Adrenal gland (tissue), 12 donors: ENCODE data around the gene SUN1. TPM values are rescaled to one million over a fixed set of nuclear protein-coding genes. Genes with fewer than 3 reads are reported as not detected.

ENCODE experiments used
- DNase-seq, 7 donors: peaks; one replicate each; pipeline ENCODE4 v3.0.0-alpha.2; 2019 to 2020
- H3K27ac ChIP-seq, 5 donors: fragments of 200-600 bp; sonication (generic) in 4 of 5; 1 replicate in 3 of 5; 2 replicates in 2 of 5; pipeline versions ENCODE4 v1.5.1 to v1.8.0; 2016 to 2020; ENCODE audit warnings: mild to moderate bottlenecking in 1 of 5
- H3K27me3 ChIP-seq: fragments of 200-600 bp; 2 replicates; pipeline ENCODE4 v1.8.0; 2021
- H3K36me3 ChIP-seq, 2 donors: fragments of 200-600 bp; replicated peaks in 1 of 2; 1 replicate in 1 of 2; 2 replicates in 1 of 2; pipeline versions ENCODE4 v1.5.1 to v1.8.0; 2018 to 2022
- H3K4me1 ChIP-seq, 2 donors: fragments of 200-600 bp; replicated peaks in 1 of 2; 1 replicate in 1 of 2; 2 replicates in 1 of 2; pipeline versions ENCODE4 v1.5.1 to v1.8.0; 2018 to 2021
- H3K4me3 ChIP-seq, 4 donors: fragments of 200-600 bp; sonication (generic) in 3 of 4; one replicate each; pipeline ENCODE4 v1.5.1; 2016 to 2018
- H3K9me3 ChIP-seq, 3 donors: fragments of 200-600 bp; sonication (generic) in 1 of 3; replicated peaks in 1 of 3; 1 replicate in 2 of 3; 2 replicates in 1 of 3; pipeline versions ENCODE4 v1.5.1 to v1.8.0; 2016 to 2021
- CTCF ChIP-seq, 6 experiments: fragments of 450-650 bp in 4 of 6; fragments of 200-600 bp in 2 of 6; sonication (generic) in 1 of 6; IDR thresholded peaks; 1 replicate in 5 of 6; 2 replicates in 1 of 6; pipeline versions ENCODE4 v1.5.1 to v1.8.0; 2016 to 2021; ENCODE audit warnings: antibody characterized with exemption in 6 of 6, mild to moderate bottlenecking in 2 of 6, moderate library complexity in 1 of 6
- POLR2A ChIP-seq, 2 donors: fragments of 450-650 bp; IDR thresholded peaks; one replicate each; pipeline ENCODE4 v1.6.1; 2017; ENCODE audit warnings: antibody characterized with exemption in 2 of 2, mild to moderate bottlenecking in 2 of 2, moderate library complexity in 1 of 2
- WGBS, 4 donors: extraction: QIAGEN DNeasy Blood & Tissue Kit in 2 of 4; methylation state at CpG; one replicate each; pipeline versions ENCODE4 v1.1.5 to v1.1.7; 2013 to 2017; 5-methylcytosine and 5-hydroxymethylcytosine counted together
- intact Hi-C, 2 donors: fragments of 100-400 bp; cut with DNase I; formaldehyde crosslinking; loops; one replicate each; pipeline versions ENCODE4 v1.14.1 to v1.15.0; 2022 to 2023
- polyA plus RNA-seq, 3 donors: library from polyadenylated mRNA; stranded (reverse); fragments of 200-250 nt in 2 of 3; fragments of 350-450 nt in 1 of 3; fragmentation: Illumina TruSeq in 1 of 3; extraction: RNeasy Lipid Tissue Mini Kit (QIAGEN cat#74804) in 1 of 3; gene quantifications; one replicate each; pipeline ENCODE4 v1.2.3, GENCODE V29; 2013 to 2014
- total RNA-seq, 9 donors: library from RNA; depleted of rRNA in 4 of 9; stranded (reverse); fragments of >200 nt in 4 of 9; fragments of 120-200 nt in 1 of 9; fragmentation: NEBNext Ultra II Directional in 1 of 9; extraction: Animal tissue kit (Norgen Biotek cat#: 25700) in 1 of 9; gene quantifications; one replicate each; pipeline versions ENCODE4 v1.1.0 to v1.2.4, GENCODE V29; 2013 to 2023
- donor health status: healthy with polysubstance abuse.
- donor health status: Bipolar disorder and iron deficiency.
- donor health status: DM: yes; HTN: yes; CAD: no.
- donor health status: DM: no; HTN: no; CAD: no.
- donor health status: DM: no; HTN: no; CAD: no.
- donor health status: DM: yes; HTN: yes; CAD: no.

SUN1 gene
- total and polyA plus RNA-seq, 12 donors = 28.7 to 122 (median 99.9) TPM

GRCh38 chr7:859359-860030 is 27.2 kb downstream of the SUN1 start:
- Histone ChIP-seq H3K27me3 (no peaks in the 10 kb centered on the region), H3K4me3 (no peak overlapping the region), H3K4me1 (no peaks in the 10 kb centered on the region), H3K27ac (no peak overlapping the region), H3K36me3 (peaks cover 0 to 92% of the 10 kb centered on the region in 2 donors), H3K9me3 (no peaks in the 10 kb centered on the region)
- TF ChIP-seq CTCF (IDR thresholded peaks at IDR 0.05) (no peak), POLR2A (IDR thresholded peaks at IDR 0.05) (no peak)
- DNase-seq = no peak
- WGBS, 4 donors = 81 to 90% (median 86%) methylated on average over 16 of the region's 16 CpGs
- intact Hi-C loops = no loop called here

GRCh38 chr7:860149-860548 is 27.9 kb downstream of the SUN1 start:
- Histone ChIP-seq H3K36me3 (peaks cover 0 to 90% of the 10 kb centered on the region in 2 donors), H3K4me1 (no peaks in the 10 kb centered on the region), H3K27me3 (no peaks in the 10 kb centered on the region), H3K27ac (no peak overlapping the region), H3K9me3 (no peaks in the 10 kb centered on the region), H3K4me3 (no peak overlapping the region)
- 91 to 96% (median 93%) methylated on average over 18 to 21 of the region's 21 CpGs for WGBS, 4 donors
- DNase-seq = no peak
- TF ChIP-seq CTCF (IDR thresholded peaks at IDR 0.05) = no peak
- intact Hi-C loops = no loop called here

- WGBS, 4 donors = 86 to 93% (median 90%) methylated on average over 9 of the region's 9 CpGs
Observed at GRCh38 chr7:861222-861621, 28.9 kb downstream of the SUN1 start.

GRCh38 chr7:862157-862556 is 29.9 kb downstream of the SUN1 start:
- H3K4me1 ChIP-seq = peaks cover 0 to 2% of the 10 kb centered on the region in 2 donors
- no peaks in the 10 kb centered on the region for H3K9me3 ChIP-seq
- H3K36me3 ChIP-seq = peaks cover 0 to 87% of the 10 kb centered on the region in 2 donors
- 94 to 95% (median 95%) methylated on average over 6 of the region's 6 CpGs for WGBS, 4 donors
- no peak overlapping the region for H3K4me3 ChIP-seq
- no peak overlapping the region for H3K27ac ChIP-seq
- H3K27me3 ChIP-seq = no peaks in the 10 kb centered on the region
- DNase-seq = no peak
- intact Hi-C loops = no loop called here
- TF ChIP-seq POLR2A (IDR thresholded peaks at IDR 0.05) (no peak), CTCF (IDR thresholded peaks at IDR 0.05) (no peak)

More at GRCh38 chr7:861222-861621, 28.9 kb downstream of the SUN1 start:
- Histone ChIP-seq H3K9me3 (no peaks in the 10 kb centered on the region), H3K27me3 (no peaks in the 10 kb centered on the region), H3K4me1 (no peaks in the 10 kb centered on the region), H3K36me3 (peaks cover 0 to 90% of the 10 kb centered on the region in 2 donors), H3K27ac (no peak overlapping the region), H3K4me3 (no peak overlapping the region)
- no peak for DNase-seq
- TF ChIP-seq CTCF (IDR thresholded peaks at IDR 0.05) = no peak
- TF ChIP-seq POLR2A (IDR thresholded peaks at IDR 0.05) = no peak
- intact Hi-C loops = no loop called here
